ENCODE data around the gene WDFY1.

DNA sequence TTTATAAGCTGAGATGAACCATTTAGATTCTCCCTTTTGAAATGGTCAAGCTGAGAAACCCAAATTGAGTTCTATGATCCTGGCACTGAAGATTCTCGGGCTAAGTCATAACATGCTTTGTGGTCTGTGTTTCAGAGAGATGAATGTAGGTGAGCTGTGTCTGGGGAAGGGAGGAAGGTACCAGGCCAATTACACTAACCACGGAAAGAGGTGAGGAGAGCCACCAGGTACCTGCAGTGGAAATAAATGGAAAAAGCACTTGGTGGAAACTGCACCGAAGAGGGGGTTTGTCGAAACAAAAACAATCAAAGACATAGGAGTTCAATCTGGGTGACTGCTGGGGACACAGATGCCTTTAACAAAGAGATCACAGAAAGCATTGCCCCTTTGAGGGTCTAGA is 11.2 kb upstream of the WDFY1 start:
- TF ChIP-seq, protein P1, sequence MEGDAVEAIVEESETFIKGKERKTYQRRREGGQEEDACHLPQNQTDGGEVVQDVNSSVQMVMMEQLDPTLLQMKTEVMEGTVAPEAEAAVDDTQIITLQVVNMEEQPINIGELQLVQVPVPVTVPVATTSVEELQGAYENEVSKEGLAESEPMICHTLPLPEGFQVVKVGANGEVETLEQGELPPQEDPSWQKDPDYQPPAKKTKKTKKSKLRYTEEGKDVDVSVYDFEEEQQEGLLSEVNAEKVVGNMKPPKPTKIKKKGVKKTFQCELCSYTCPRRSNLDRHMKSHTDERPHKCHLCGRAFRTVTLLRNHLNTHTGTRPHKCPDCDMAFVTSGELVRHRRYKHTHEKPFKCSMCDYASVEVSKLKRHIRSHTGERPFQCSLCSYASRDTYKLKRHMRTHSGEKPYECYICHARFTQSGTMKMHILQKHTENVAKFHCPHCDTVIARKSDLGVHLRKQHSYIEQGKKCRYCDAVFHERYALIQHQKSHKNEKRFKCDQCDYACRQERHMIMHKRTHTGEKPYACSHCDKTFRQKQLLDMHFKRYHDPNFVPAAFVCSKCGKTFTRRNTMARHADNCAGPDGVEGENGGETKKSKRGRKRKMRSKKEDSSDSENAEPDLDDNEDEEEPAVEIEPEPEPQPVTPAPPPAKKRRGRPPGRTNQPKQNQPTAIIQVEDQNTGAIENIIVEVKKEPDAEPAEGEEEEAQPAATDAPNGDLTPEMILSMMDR (IDR thresholded peaks at IDR 0.05): no peak
- TF ChIP-seq POLR2A (IDR thresholded peaks at IDR 0.05): no peak
- TF ChIP-seq POLR2AphosphoS5 (IDR thresholded peaks at IDR 0.05): no peak
